ENCODE measurements around the gene LTV1.
A peak's percentile ranks its signal among the peaks of the same experiment; 100 is the strongest.
"Not testable (repeated sequence)": the region's sequence is repeated elsewhere in the genome, so short reads cannot be mapped to it uniquely, and the experiment has no call there.

The LTV1 gene, protein sequence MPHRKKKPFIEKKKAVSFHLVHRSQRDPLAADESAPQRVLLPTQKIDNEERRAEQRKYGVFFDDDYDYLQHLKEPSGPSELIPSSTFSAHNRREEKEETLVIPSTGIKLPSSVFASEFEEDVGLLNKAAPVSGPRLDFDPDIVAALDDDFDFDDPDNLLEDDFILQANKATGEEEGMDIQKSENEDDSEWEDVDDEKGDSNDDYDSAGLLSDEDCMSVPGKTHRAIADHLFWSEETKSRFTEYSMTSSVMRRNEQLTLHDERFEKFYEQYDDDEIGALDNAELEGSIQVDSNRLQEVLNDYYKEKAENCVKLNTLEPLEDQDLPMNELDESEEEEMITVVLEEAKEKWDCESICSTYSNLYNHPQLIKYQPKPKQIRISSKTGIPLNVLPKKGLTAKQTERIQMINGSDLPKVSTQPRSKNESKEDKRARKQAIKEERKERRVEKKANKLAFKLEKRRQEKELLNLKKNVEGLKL

GRCh38 chr6:143842902-143843676 lies at the start of gene LTV1:
Gene LTV1, plus strand, starts transcription at chr6:143843338. Its CDS starts 140 bp downstream, at chr6:143843478.
- no peak for TF ChIP-seq CTCF (IDR thresholded peaks at IDR 0.05; ENCODE audit: low read length, missing control alignments)
- DNase-seq (ENCODE audit: low read depth): peak; percentile 97
- peak within 1 kb of the TSS; percentile 87 for H3K4me3 ChIP-seq (replicated peaks; ENCODE audit: low read depth, low read length)

GRCh38 chr6:143796551-143796950 lies 46.6 kb upstream of the LTV1 start:
- DNase-seq (ENCODE audit: low read depth); H3K4me3 ChIP-seq (replicated peaks; ENCODE audit: low read depth, low read length): not testable (repeated sequence)

GRCh38 chr6:143798487-143798886 lies 44.7 kb upstream of the LTV1 start:
- H3K4me3 ChIP-seq (replicated peaks; ENCODE audit: low read depth, low read length); DNase-seq (ENCODE audit: low read depth): not testable (repeated sequence)

DNA sequence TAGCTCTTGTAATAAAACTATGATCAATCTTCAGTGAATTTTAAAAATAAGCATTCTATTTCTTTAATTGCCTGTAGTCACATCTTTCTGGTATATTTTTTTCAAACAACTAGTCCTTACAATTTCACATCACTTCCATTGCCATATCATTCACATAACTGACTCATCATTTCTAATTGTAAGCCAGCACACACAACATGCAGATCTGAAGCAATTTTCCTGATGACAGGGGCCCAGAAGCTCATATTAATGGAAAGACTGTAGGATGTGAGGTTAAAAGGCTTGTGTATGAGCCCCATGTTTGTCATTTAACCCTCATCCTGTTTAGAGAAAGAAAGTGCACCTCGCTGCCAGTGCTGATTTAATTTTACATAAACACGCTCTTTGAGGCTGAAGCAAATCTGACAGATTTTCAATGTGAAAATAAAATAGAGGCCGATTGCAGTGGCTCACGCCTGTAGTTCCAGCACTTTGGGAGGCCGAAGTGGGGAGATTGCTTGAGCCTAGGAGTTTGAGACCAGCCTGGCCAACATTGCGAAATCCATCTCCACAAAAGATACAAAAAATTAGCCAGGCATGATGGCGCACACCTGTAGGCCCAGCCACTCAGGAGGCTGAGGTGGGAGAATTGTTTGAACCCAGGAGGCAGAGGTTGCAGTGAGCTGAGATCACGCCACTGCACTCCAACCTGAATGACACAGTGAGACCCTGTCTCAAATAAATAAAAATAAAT lies 40.1 kb upstream of the LTV1 start:
- no peak for TF ChIP-seq CTCF (IDR thresholded peaks at IDR 0.05; ENCODE audit: low read length, missing control alignments)
- no peak overlapping the region for H3K4me3 ChIP-seq (replicated peaks; ENCODE audit: low read depth, low read length)
- peak; percentile 61 for DNase-seq (ENCODE audit: low read depth)

DNA sequence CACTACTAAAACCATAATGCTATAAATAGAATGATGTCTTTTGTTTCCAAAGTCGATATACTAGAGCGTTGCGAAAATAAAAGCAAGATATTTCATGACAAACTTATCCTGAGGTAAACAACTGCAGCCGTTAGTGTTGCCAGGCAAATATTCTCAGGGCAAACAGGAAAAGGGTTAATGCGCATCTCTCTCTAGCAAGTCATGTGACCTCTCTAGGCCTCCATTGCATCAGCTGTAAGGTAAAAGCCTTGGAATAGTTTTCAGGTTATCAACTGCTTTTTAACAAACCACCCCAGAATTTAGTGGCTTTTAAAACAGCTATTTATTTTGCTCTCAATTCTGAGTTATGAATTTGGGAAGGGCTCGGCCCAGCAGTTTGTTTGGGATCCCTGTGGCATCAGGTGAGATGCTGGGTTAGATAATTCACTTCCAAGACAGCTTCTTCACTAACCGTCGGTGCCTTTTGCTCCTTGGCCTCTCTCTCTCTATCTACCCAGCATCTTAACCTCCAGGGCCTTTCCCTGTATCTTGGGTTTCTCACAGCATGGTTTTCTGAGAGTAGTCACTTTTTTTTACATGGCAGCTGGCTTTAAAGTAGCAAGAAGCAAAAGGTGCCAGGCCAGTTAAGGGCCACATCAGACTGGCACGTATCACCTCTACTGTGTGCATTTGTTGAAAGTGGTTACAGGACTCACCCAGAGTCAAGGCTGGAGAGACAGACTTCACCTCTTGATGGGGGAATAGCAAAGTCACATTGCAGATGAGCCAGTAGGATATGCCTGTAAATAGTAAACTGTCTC lies 39.2 kb upstream of the LTV1 start:
- no peak for DNase-seq (ENCODE audit: low read depth)
- TF ChIP-seq CTCF (IDR thresholded peaks at IDR 0.05; ENCODE audit: low read length, missing control alignments): no peak
- no peak overlapping the region for H3K4me3 ChIP-seq (replicated peaks; ENCODE audit: low read depth, low read length)

GRCh38 chr6:143804835-143805239 lies 38.3 kb upstream of the LTV1 start:
- no peak for TF ChIP-seq CTCF (IDR thresholded peaks at IDR 0.05; ENCODE audit: low read length, missing control alignments)
- DNase-seq (ENCODE audit: low read depth): peak; percentile 22
- H3K4me3 ChIP-seq (replicated peaks; ENCODE audit: low read depth, low read length): no peak overlapping the region

DNA sequence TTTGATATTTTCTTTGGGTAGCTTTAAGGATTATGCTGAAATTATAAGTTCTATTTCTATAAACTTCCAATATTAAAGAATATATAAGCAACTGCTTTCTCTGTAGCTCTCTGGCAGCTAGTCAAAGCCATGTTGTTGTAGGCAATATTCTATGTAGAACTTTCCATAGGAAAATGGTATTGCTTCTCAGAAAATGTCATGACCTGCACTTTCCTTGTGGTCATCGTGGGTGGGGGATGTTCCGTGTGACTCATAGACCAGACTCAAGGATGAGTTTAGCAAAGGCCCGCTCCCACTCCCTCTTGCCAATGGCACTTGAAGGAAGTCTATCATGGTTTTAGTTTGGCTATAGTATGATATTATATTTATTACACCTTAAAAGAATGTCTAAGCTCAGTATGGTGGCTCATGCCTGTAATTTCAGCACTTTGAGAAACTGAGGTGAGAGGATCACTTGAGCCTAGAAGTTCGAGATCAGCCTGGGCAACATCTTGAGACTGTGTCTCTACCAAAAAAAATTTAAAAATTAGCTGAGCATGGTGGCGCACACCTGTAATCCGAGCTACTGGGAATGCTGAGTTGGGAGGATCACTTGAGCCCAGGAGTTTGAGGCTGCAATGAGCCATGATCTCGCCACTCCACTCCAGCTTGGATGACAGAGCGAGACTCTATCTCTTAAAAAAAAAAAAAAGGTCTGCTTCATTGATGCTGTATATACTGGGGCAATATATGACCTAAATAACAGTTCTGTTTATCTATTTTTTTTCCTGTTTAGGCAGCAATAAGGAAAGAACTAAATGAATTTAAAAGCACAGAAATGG lies 36.6 kb upstream of the LTV1 start:
- peak; percentile 74 for DNase-seq (ENCODE audit: low read depth)
- no peak for TF ChIP-seq CTCF (IDR thresholded peaks at IDR 0.05; ENCODE audit: low read length, missing control alignments)
- no peak overlapping the region for H3K4me3 ChIP-seq (replicated peaks; ENCODE audit: low read depth, low read length)

Measured in fibroblast of pulmonary artery (primary cell).